ENCODE results near the gene TAP1.
A peak's percentile ranks its signal among the peaks of the same experiment; 100 is the strongest.

Gene TAP1

GRCh38 chr6:32847004-32847403, 6.5 kb downstream of the TAP1 start:
- H3K9me3 ChIP-seq (ENCODE audit: control insufficient read depth, insufficient read depth, low read depth, low read length) = no peaks in the 10 kb centered on the region
- H3K27me3 ChIP-seq (ENCODE audit: control insufficient read depth, insufficient read depth, low read length) = peaks cover 83% of the 10 kb centered on the region
- H3K4me1 ChIP-seq (ENCODE audit: control insufficient read depth, insufficient read depth, low read length) = peaks cover 3% of the 10 kb centered on the region; the same call in 1 of the 2 replicates
- H3K4me3 ChIP-seq (ENCODE audit: low read depth, low read length) = no peak overlapping the region
- no peak overlapping the region for H3K27ac ChIP-seq (ENCODE audit: low read depth, low read length)
- H3K36me3 ChIP-seq (ENCODE audit: control insufficient read depth, insufficient read depth, low read length) = peaks cover 8% of the 10 kb centered on the region; the same call in 1 of the 2 replicates
- no peak overlapping the region for H3K9ac ChIP-seq (ENCODE audit: low read length)

GRCh38 chr6:32845384-32845884, 8.1 kb downstream of the TAP1 start:
- H3K9me3 ChIP-seq (ENCODE audit: control insufficient read depth, insufficient read depth, low read depth, low read length) = no peaks in the 10 kb centered on the region
- H3K27ac ChIP-seq (ENCODE audit: low read depth, low read length) = no peak overlapping the region
- peaks cover 78% of the 10 kb centered on the region for H3K27me3 ChIP-seq (ENCODE audit: control insufficient read depth, insufficient read depth, low read length)
- H3K4me3 ChIP-seq (ENCODE audit: low read depth, low read length) = no peak overlapping the region
- peaks cover 8% of the 10 kb centered on the region; the same call in 1 of the 2 replicates for H3K36me3 ChIP-seq (ENCODE audit: control insufficient read depth, insufficient read depth, low read length)
- peaks cover 3% of the 10 kb centered on the region; the same call in 1 of the 2 replicates for H3K4me1 ChIP-seq (ENCODE audit: control insufficient read depth, insufficient read depth, low read length)
- H3K9ac ChIP-seq (ENCODE audit: low read length) = no peak overlapping the region

- H3K27me3 ChIP-seq (ENCODE audit: control insufficient read depth, insufficient read depth, low read length) = peaks cover 77% of the 10 kb centered on the region
- H3K9me3 ChIP-seq (ENCODE audit: control insufficient read depth, insufficient read depth, low read depth, low read length) = no peaks in the 10 kb centered on the region
- H3K9ac ChIP-seq (ENCODE audit: low read length) = no peak overlapping the region
- H3K4me3 ChIP-seq (ENCODE audit: low read depth, low read length) = peak overlapping the region; percentile 75
- H3K4me1 ChIP-seq (ENCODE audit: control insufficient read depth, insufficient read depth, low read length) = peaks cover 3% of the 10 kb centered on the region; the same call in 1 of the 2 replicates
- H3K27ac ChIP-seq (ENCODE audit: low read depth, low read length) = no peak overlapping the region
- H3K36me3 ChIP-seq (ENCODE audit: control insufficient read depth, insufficient read depth, low read length) = peaks cover 8% of the 10 kb centered on the region; the same call in 1 of the 2 replicates
Measured at GRCh38 chr6:32844839-32845383, 8.6 kb downstream of the TAP1 start.

- H3K9ac ChIP-seq (ENCODE audit: low read length) = peak within 1 kb of the TSS; percentile 45
- peaks cover 75% of the 10 kb centered on the region for H3K27me3 ChIP-seq (ENCODE audit: control insufficient read depth, insufficient read depth, low read length)
- H3K36me3 ChIP-seq (ENCODE audit: control insufficient read depth, insufficient read depth, low read length) = peaks cover 8% of the 10 kb centered on the region; the same call in 1 of the 2 replicates
- H3K27ac ChIP-seq (ENCODE audit: low read depth, low read length) = no peak within 1 kb of the TSS
- H3K4me1 ChIP-seq (ENCODE audit: control insufficient read depth, insufficient read depth, low read length) = peaks cover 3% of the 10 kb centered on the region; the same call in 1 of the 2 replicates
- peak within 1 kb of the TSS; percentile 75 for H3K4me3 ChIP-seq (ENCODE audit: low read depth, low read length)
- H3K9me3 ChIP-seq (ENCODE audit: control insufficient read depth, insufficient read depth, low read depth, low read length) = no peaks in the 10 kb centered on the region
Measured at GRCh38 chr6:32843979-32844838, 9.3 kb downstream of the TAP1 start, which contains the start of gene PSMB8. Gene PSMB8, minus strand, starts transcription at chr6:32844047. Its CDS starts 51 bp downstream, at chr6:32843996.

- Histone ChIP-seq H3K4me3 (ENCODE audit: low read depth, low read length) (peak overlapping the region; percentile 75), H3K9ac (ENCODE audit: low read length) (peak overlapping the region; percentile 45), H3K9me3 (ENCODE audit: control insufficient read depth, insufficient read depth, low read depth, low read length) (no peaks in the 10 kb centered on the region), H3K27me3 (ENCODE audit: control insufficient read depth, insufficient read depth, low read length) (peaks cover 75% of the 10 kb centered on the region), H3K27ac (ENCODE audit: low read depth, low read length) (no peak overlapping the region), H3K4me1 (ENCODE audit: control insufficient read depth, insufficient read depth, low read length) (peaks cover 3% of the 10 kb centered on the region; the same call in 1 of the 2 replicates), H3K36me3 (ENCODE audit: control insufficient read depth, insufficient read depth, low read length) (peaks cover 8% of the 10 kb centered on the region; the same call in 1 of the 2 replicates)
Measured at GRCh38 chr6:32843331-32843978, 10.0 kb downstream of the TAP1 start.

- Histone ChIP-seq H3K36me3 (ENCODE audit: control insufficient read depth, insufficient read depth, low read length) (peaks cover 8% of the 10 kb centered on the region; the same call in 1 of the 2 replicates), H3K27me3 (ENCODE audit: control insufficient read depth, insufficient read depth, low read length) (peaks cover 71% of the 10 kb centered on the region), H3K27ac (ENCODE audit: low read depth, low read length) (no peak overlapping the region), H3K9me3 (ENCODE audit: control insufficient read depth, insufficient read depth, low read depth, low read length) (no peaks in the 10 kb centered on the region), H3K9ac (ENCODE audit: low read length) (no peak overlapping the region), H3K4me1 (ENCODE audit: control insufficient read depth, insufficient read depth, low read length) (peaks cover 6% of the 10 kb centered on the region), H3K4me3 (ENCODE audit: low read depth, low read length) (no peak overlapping the region)
Measured at GRCh38 chr6:32842690-32843089, 10.8 kb downstream of the TAP1 start.

- Histone ChIP-seq H3K36me3 (ENCODE audit: control insufficient read depth, insufficient read depth, low read length) (peaks cover 5% of the 10 kb centered on the region; the same call in 1 of the 2 replicates), H3K4me3 (ENCODE audit: low read depth, low read length) (no peak overlapping the region), H3K27ac (ENCODE audit: low read depth, low read length) (no peak overlapping the region), H3K4me1 (ENCODE audit: control insufficient read depth, insufficient read depth, low read length) (peaks cover 9% of the 10 kb centered on the region), H3K27me3 (ENCODE audit: control insufficient read depth, insufficient read depth, low read length) (peaks cover 71% of the 10 kb centered on the region), H3K9ac (ENCODE audit: low read length) (no peak overlapping the region), H3K9me3 (ENCODE audit: control insufficient read depth, insufficient read depth, low read depth, low read length) (no peaks in the 10 kb centered on the region)
Measured at GRCh38 chr6:32842021-32842650, 11.4 kb downstream of the TAP1 start.

GRCh38 chr6:32840604-32841246, 12.8 kb downstream of the TAP1 start:
- Histone ChIP-seq H3K4me1 (ENCODE audit: control insufficient read depth, insufficient read depth, low read length) (peaks cover 9% of the 10 kb centered on the region), H3K27me3 (ENCODE audit: control insufficient read depth, insufficient read depth, low read length) (peaks cover 63% of the 10 kb centered on the region), H3K36me3 (ENCODE audit: control insufficient read depth, insufficient read depth, low read length) (no peaks in the 10 kb centered on the region), H3K4me3 (ENCODE audit: low read depth, low read length) (no peak overlapping the region), H3K9me3 (ENCODE audit: control insufficient read depth, insufficient read depth, low read depth, low read length) (no peaks in the 10 kb centered on the region), H3K9ac (ENCODE audit: low read length) (no peak overlapping the region), H3K27ac (ENCODE audit: low read depth, low read length) (no peak overlapping the region)

GRCh38 chr6:32839356-32839755, 14.1 kb downstream of the TAP1 start:
- Histone ChIP-seq H3K36me3 (ENCODE audit: control insufficient read depth, insufficient read depth, low read length) (no peaks in the 10 kb centered on the region; the same call in 1 of the 2 replicates), H3K9me3 (ENCODE audit: control insufficient read depth, insufficient read depth, low read depth, low read length) (no peaks in the 10 kb centered on the region), H3K27ac (ENCODE audit: low read depth, low read length) (no peak overlapping the region), H3K4me3 (ENCODE audit: low read depth, low read length) (no peak overlapping the region), H3K27me3 (ENCODE audit: control insufficient read depth, insufficient read depth, low read length) (peaks cover 56% of the 10 kb centered on the region), H3K4me1 (ENCODE audit: control insufficient read depth, insufficient read depth, low read length) (peaks cover 9% of the 10 kb centered on the region), H3K9ac (ENCODE audit: low read length) (no peak overlapping the region)
